Dermis microvascular lymphatic vessel endothelial cell (primary cell): ENCODE results near the gene GART. TPM values are rescaled to one million over a fixed set of nuclear protein-coding genes. Genes with fewer than 3 reads are reported as not detected.
"Not testable (repeated sequence)": the region's sequence is repeated elsewhere in the genome, so short reads cannot be mapped to it uniquely, and the experiment has no call there.

Experiments
- DNase-seq, 2 donors: peaks; one replicate each; pipeline versions ENCODE4 v3.0.0 to v3.0.0-alpha.2; 2010; ENCODE audit warnings: low read depth in 2 of 2
- total RNA-seq: library from RNA; depleted of rRNA; stranded (reverse); fragments of >200 nt; gene quantifications from 2 replicates; pipeline ENCODE4 v1.2.1, GENCODE V29; 2014

The GART gene
- total RNA-seq = 53.1 and 63.9 TPM in 2 replicates

- DNase-seq = peak; percentile 45 to 83
Observed at GRCh38 chr21:33541756-33542639, at the start of gene GART. TSS of gene GART (minus strand) at chr21:33542117. CDS start at chr21:33539315, 2,802 bp downstream.

- DNase-seq = peak; percentile 71 to 86
Observed at GRCh38 chr21:33588485-33589335, 46.8 kb upstream of the GART start, which contains the start of gene DONSON. TSS of gene DONSON (minus strand) at chr21:33588684. CDS start at chr21:33588641, 43 bp downstream.

- peak in 1 of 2 donors; percentile 39 for DNase-seq
Observed at GRCh38 chr21:33587792-33588484, 46.0 kb upstream of the GART start.

GRCh38 chr21:33586927-33587326 is 45.0 kb upstream of the GART start:
- DNase-seq = no peak

- no peak for DNase-seq
Observed at GRCh38 chr21:33584455-33584854, 42.5 kb upstream of the GART start.

- peak in 1 of 2 donors; percentile 29 for DNase-seq
Observed at GRCh38 chr21:33578959-33579542, 37.1 kb upstream of the GART start.

- DNase-seq = no peak
Observed at GRCh38 chr21:33578214-33578613, 36.3 kb upstream of the GART start.

- DNase-seq = not testable (repeated sequence)
Observed at GRCh38 chr21:33576741-33577141, 34.8 kb upstream of the GART start.

- peak in 1 of 2 donors; percentile 50 for DNase-seq
Observed at GRCh38 chr21:33572350-33572749, 30.4 kb upstream of the GART start.

- DNase-seq = no peak
Observed at GRCh38 chr21:33569991-33570390, 28.1 kb upstream of the GART start.

- DNase-seq = no peak
Observed at GRCh38 chr21:33568448-33568847, 26.5 kb upstream of the GART start.

GRCh38 chr21:33567914-33568313 is 26.0 kb upstream of the GART start:
- no peak for DNase-seq

GRCh38 chr21:33566514-33566913 is 24.6 kb upstream of the GART start:
- DNase-seq = no peak

- no peak for DNase-seq
Observed at GRCh38 chr21:33562389-33562788, 20.5 kb upstream of the GART start.

GRCh38 chr21:33561373-33561772 is 19.5 kb upstream of the GART start:
- DNase-seq = no peak

GRCh38 chr21:33560965-33561364 is 19.0 kb upstream of the GART start:
- DNase-seq = no peak

- DNase-seq = no peak
Observed at GRCh38 chr21:33559813-33560212, 17.9 kb upstream of the GART start.

- no peak for DNase-seq
Observed at GRCh38 chr21:33558777-33559421, 17.0 kb upstream of the GART start.

- DNase-seq = no peak
Observed at GRCh38 chr21:33557447-33557846, 15.5 kb upstream of the GART start.

GRCh38 chr21:33554982-33555344 is 13.0 kb upstream of the GART start:
- DNase-seq = no peak
